ENCODE results near the gene GJB3.
"Not testable (repeated sequence)": the region's sequence is repeated elsewhere in the genome, so short reads cannot be mapped to it uniquely, and the experiment has no call there.

Gene GJB3

GRCh38 chr1:34781071-34781843 is at the start of gene GJB3:
Gene GJB3, plus strand, starts transcription at chr1:34781214. Its CDS starts 3,549 bp downstream, at chr1:34784763.
- no peak for DNase-seq (ENCODE audit: low read depth)
- no peak within 1 kb of the TSS for H3K4me3 ChIP-seq (ENCODE audit: low read depth, low read length)
- TF ChIP-seq, protein P1, sequence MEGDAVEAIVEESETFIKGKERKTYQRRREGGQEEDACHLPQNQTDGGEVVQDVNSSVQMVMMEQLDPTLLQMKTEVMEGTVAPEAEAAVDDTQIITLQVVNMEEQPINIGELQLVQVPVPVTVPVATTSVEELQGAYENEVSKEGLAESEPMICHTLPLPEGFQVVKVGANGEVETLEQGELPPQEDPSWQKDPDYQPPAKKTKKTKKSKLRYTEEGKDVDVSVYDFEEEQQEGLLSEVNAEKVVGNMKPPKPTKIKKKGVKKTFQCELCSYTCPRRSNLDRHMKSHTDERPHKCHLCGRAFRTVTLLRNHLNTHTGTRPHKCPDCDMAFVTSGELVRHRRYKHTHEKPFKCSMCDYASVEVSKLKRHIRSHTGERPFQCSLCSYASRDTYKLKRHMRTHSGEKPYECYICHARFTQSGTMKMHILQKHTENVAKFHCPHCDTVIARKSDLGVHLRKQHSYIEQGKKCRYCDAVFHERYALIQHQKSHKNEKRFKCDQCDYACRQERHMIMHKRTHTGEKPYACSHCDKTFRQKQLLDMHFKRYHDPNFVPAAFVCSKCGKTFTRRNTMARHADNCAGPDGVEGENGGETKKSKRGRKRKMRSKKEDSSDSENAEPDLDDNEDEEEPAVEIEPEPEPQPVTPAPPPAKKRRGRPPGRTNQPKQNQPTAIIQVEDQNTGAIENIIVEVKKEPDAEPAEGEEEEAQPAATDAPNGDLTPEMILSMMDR (IDR thresholded peaks at IDR 0.05; ENCODE audit: low read depth, low read length, missing control alignments), result no peak

DNA sequence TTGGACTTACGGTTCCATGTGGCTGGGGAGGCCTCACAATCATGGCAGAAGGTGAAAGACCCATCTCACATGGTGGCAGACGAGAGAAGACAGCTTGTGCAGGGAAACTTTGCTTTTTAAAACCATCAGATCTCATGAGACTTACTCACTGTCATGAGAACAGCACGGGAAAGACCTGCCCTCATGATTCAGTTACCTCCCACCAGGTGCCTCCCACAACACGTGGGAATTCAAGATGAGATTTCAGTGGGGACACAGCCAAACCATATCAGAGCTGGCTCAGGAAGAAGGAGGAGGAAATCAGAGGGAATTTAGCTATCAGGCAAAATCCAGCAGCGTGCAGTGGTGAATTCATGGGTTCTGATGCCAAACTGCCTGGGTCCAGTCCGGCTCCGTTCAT is 48.2 kb upstream of the GJB3 start:
- H3K4me3 ChIP-seq (ENCODE audit: low read depth, low read length); DNase-seq (ENCODE audit: low read depth): not testable (repeated sequence)

GRCh38 chr1:34736692-34737091 is 44.3 kb upstream of the GJB3 start:
- no peak for DNase-seq (ENCODE audit: low read depth)
- TF ChIP-seq, protein P1 (IDR thresholded peaks at IDR 0.05; ENCODE audit: low read depth, low read length, missing control alignments), result no peak
- H3K4me3 ChIP-seq (ENCODE audit: low read depth, low read length), result no peak overlapping the region

- H3K4me3 ChIP-seq (ENCODE audit: low read depth, low read length); DNase-seq (ENCODE audit: low read depth): not testable (repeated sequence)
These were observed 43.8 kb upstream of the GJB3 start for GRCh38 chr1:34737236-34737635.

DNA sequence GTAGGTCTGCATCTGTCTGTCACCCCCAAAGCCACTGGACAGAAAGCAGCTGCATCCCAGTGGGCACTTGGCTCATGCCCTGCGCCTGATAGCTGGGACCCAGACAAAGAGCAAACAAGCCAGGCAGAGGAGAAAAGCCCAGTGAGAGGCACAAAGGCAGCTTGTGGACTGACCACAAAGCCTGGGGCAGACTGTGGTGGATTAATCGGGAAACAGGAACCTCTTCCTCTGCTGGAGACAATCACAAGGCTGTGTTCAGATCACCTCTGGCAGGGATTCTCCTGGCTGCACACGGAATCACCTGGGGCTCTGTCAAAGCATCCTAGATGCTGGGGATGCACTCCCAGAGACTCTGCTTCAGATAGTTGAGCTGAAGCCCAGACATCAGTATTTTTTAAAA is 41.4 kb upstream of the GJB3 start:
- DNase-seq (ENCODE audit: low read depth), result no peak
- TF ChIP-seq, protein P1 (IDR thresholded peaks at IDR 0.05; ENCODE audit: low read depth, low read length, missing control alignments), result no peak
- no peak overlapping the region for H3K4me3 ChIP-seq (ENCODE audit: low read depth, low read length)

GRCh38 chr1:34740161-34740868 is 40.7 kb upstream of the GJB3 start:
- DNase-seq (ENCODE audit: low read depth), result no peak
- TF ChIP-seq, protein P1 (IDR thresholded peaks at IDR 0.05; ENCODE audit: low read depth, low read length, missing control alignments), result no peak
- no peak overlapping the region for H3K4me3 ChIP-seq (ENCODE audit: low read depth, low read length)

DNA sequence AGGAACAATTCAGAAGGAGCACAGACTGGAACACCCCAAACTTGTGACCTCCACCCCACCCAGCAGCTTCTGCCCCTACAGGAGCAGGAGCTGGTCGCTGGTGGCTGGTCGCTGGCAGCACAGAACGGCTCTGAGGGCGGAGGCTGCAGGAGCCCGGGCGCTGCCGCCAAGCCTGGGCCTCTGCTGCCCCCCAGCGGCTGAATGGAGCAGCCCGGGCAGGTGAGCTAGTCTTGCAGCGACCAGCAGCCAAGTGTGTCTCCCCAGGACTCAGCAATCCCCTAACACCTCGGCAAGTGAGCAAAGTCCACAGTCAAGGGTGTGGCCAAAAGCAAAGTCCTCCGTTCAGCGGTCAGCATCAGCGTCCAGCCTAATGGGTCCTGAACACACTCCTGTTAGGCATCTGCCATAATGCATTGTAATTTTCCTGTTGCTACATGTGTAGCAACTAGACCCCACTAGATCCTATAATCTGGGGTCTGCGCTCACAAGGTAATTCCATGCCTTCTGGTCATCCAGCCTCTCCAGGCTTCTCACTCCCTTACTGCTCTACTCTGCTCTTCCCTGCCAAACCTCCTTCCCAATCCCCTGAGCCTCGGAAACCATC is 38.2 kb upstream of the GJB3 start:
- peak; percentile 8 for DNase-seq (ENCODE audit: low read depth)
- no peak overlapping the region for H3K4me3 ChIP-seq (ENCODE audit: low read depth, low read length)
- TF ChIP-seq, protein P1 (IDR thresholded peaks at IDR 0.05; ENCODE audit: low read depth, low read length, missing control alignments), result peak; percentile 98
